ENCODE measurements around the gene CALR3.
"Not testable (repeated sequence)": the region's sequence is repeated elsewhere in the genome, so short reads cannot be mapped to it uniquely, and the experiment has no call there.

The CALR3 gene

GRCh38 chr19:16522559-16523377 lies 26.8 kb upstream of the CALR3 start:
- DNase-seq = no peak

- DNase-seq = no peak
Measured at GRCh38 chr19:16521715-16522289, 25.8 kb upstream of the CALR3 start.

- no peak for DNase-seq
Measured at GRCh38 chr19:16520986-16521624, 25.1 kb upstream of the CALR3 start.

- DNase-seq = no peak
Measured at GRCh38 chr19:16520074-16520973, 24.4 kb upstream of the CALR3 start.

GRCh38 chr19:16519230-16519687 lies 23.3 kb upstream of the CALR3 start:
- DNase-seq = no peak

- no peak for DNase-seq
Measured at GRCh38 chr19:16518483-16519229, 22.7 kb upstream of the CALR3 start.

- no peak for DNase-seq
Measured at GRCh38 chr19:16518061-16518460, 22.1 kb upstream of the CALR3 start.

- no peak for DNase-seq
Measured at GRCh38 chr19:16516923-16517610, 21.1 kb upstream of the CALR3 start.

- no peak for DNase-seq
Measured at GRCh38 chr19:16516381-16516780, 20.4 kb upstream of the CALR3 start.

- DNase-seq = no peak
Measured at GRCh38 chr19:16514383-16515019, 18.5 kb upstream of the CALR3 start.

- not testable (repeated sequence) for DNase-seq
Measured at GRCh38 chr19:16512611-16513010, 16.6 kb upstream of the CALR3 start.

- DNase-seq = no peak
Measured at GRCh38 chr19:16509141-16510061, 13.4 kb upstream of the CALR3 start.

- DNase-seq = no peak
Measured at GRCh38 chr19:16508546-16508945, 12.6 kb upstream of the CALR3 start.

GRCh38 chr19:16506961-16507360 lies 11.0 kb upstream of the CALR3 start:
- no peak for DNase-seq

GRCh38 chr19:16506161-16506560 lies 10.2 kb upstream of the CALR3 start:
- DNase-seq = not testable (repeated sequence)

GRCh38 chr19:16504271-16504670 lies 8.3 kb upstream of the CALR3 start:
- no peak for DNase-seq

- DNase-seq = no peak
Measured at GRCh38 chr19:16497837-16498236, 1.9 kb upstream of the CALR3 start.

GRCh38 chr19:16497042-16497441 lies 1.1 kb upstream of the CALR3 start:
- no peak for DNase-seq

- DNase-seq = no peak
Measured at GRCh38 chr19:16496613-16496983, 631 bp upstream of the CALR3 start.

GRCh38 chr19:16486476-16486875 lies 9.5 kb downstream of the CALR3 start:
- not testable (repeated sequence) for DNase-seq

All from NCI-H1092 treated with DMSO at 0.1 percent for 48 hours (cell line).